ENCODE results near the gene FGF18. TPM values are rescaled to one million over a fixed set of nuclear protein-coding genes. Genes with fewer than 3 reads are reported as not detected.

Gene FGF18
- total and polyA plus RNA-seq, 2 experiments from 2014 or later: 1.00 to 7.2 TPM

DNA sequence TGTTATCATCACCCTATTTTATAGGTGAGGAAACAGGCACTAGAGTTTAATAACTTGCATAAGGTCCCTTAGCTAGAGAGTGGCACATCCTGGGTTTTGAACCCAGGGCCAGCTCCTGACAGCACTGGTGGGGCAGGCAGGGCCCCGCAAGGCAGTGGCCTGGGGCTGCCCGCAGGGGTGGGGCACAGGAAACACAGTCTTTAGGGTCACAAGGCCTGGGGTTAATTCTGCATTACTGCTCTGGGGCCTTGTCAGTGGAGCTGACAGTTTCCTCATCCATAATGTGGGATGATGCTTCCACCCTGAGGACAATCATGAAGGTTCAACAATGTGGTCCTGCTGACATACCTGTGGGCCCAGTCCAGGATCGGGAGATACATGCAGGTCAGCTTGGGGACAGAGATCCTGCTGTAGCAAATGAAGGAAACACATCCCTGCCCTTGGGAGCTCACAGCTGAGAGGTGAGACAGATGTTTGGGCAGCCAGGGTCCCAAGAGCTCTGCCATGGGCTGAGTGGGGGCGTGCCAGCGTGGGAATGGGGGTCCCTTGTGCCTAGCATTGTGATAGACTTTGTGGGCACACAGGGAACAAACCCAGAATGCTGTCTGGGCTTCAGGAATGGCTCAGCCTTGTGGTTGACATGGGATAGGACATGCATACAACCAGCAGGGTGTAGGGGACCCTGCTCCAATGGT is 14.7 kb downstream of the FGF18 start:
- no peak for DNase-seq (ENCODE audit: low spot score)
- Histone ChIP-seq H3K9me3 (ENCODE audit: low read depth) (no peaks in the 10 kb centered on the region), H2AFZ (no peak overlapping the region), H3K4me3 (no peak overlapping the region), H3K9me2 (replicated peaks; ENCODE audit: insufficient read depth) (no peaks in the 10 kb centered on the region), H3K36me3 (replicated peaks; ENCODE audit: insufficient read depth, low read depth) (no peaks in the 10 kb centered on the region), H3K4me1 (ENCODE audit: insufficient read depth) (peaks cover 6% of the 10 kb centered on the region), H3K4me2 (no peak overlapping the region), H3K27ac (no peak overlapping the region), H3K27me3 (no peaks in the 10 kb centered on the region), H3K79me2 (no peaks in the 10 kb centered on the region), H4K20me1 (ENCODE audit: insufficient read depth, poor library complexity, severe bottlenecking) (no peaks in the 10 kb centered on the region)
- TF ChIP-seq EZH2 (IDR thresholded peaks at IDR 0.05; ENCODE audit: borderline replicate concordance): no peak
- no peak for TF ChIP-seq EZH2phosphoT487 (IDR thresholded peaks at IDR 0.05; ENCODE audit: low read depth, severe bottlenecking, unreplicated experiment)
- no peak for TF ChIP-seq CTCF (IDR thresholded peaks at IDR 0.05; ENCODE audit: poor library complexity)
- WGBS (ENCODE audit: low lambda C conversion rate, missing lambda C conversion rate): 90% methylated on average over 5 of the region's 5 CpGs

- WGBS (ENCODE audit: low lambda C conversion rate, missing lambda C conversion rate): 91% methylated on average over 4 of the region's 4 CpGs
- no peak for DNase-seq (ENCODE audit: low spot score)
These were observed 15.4 kb downstream of the FGF18 start for GRCh38 chr5:171434874-171435273.

DNA sequence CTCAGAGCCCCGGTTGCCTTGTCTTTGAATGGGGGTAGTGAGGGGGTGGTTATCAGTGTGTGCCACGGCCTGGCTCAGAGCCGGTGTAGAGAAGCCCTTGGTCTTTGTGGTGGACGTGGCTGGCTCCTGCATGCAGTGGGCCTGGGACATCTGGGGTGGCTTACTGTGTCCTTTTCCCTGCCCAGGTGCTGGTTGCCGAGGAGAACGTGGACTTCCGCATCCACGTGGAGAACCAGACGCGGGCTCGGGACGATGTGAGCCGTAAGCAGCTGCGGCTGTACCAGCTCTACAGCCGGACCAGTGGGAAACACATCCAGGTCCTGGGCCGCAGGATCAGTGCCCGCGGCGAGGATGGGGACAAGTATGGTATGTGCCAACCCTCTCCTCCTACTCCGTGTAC is 16.5 kb downstream of the FGF18 start:
- no peak overlapping the region for H3K4me2 ChIP-seq
- H3K36me3 ChIP-seq (replicated peaks; ENCODE audit: insufficient read depth, low read depth): no peaks in the 10 kb centered on the region
- no peaks in the 10 kb centered on the region for H3K27me3 ChIP-seq
- no peak overlapping the region for H3K27ac ChIP-seq
- no peak for DNase-seq (ENCODE audit: low spot score)
- TF ChIP-seq EZH2 (IDR thresholded peaks at IDR 0.05; ENCODE audit: borderline replicate concordance) (no peak), EZH2phosphoT487 (IDR thresholded peaks at IDR 0.05; ENCODE audit: low read depth, severe bottlenecking, unreplicated experiment) (no peak), CTCF (IDR thresholded peaks at IDR 0.05; ENCODE audit: poor library complexity) (no peak)
- H3K4me3 ChIP-seq: no peak overlapping the region
- H3K9me2 ChIP-seq (replicated peaks; ENCODE audit: insufficient read depth): no peaks in the 10 kb centered on the region
- peaks cover 10% of the 10 kb centered on the region for H3K4me1 ChIP-seq (ENCODE audit: insufficient read depth)
- H3K79me2 ChIP-seq: no peaks in the 10 kb centered on the region
- H4K20me1 ChIP-seq (ENCODE audit: insufficient read depth, poor library complexity, severe bottlenecking): no peaks in the 10 kb centered on the region
- 96% methylated on average over 20 of the region's 20 CpGs for WGBS (ENCODE audit: low lambda C conversion rate, missing lambda C conversion rate)
- no peaks in the 10 kb centered on the region for H3K9me3 ChIP-seq (ENCODE audit: low read depth)
- no peak overlapping the region for H2AFZ ChIP-seq

More at GRCh38 chr5:171434874-171435273, 15.4 kb downstream of the FGF18 start:
- Histone ChIP-seq H3K36me3 (replicated peaks; ENCODE audit: insufficient read depth, low read depth) (no peaks in the 10 kb centered on the region), H2AFZ (no peak overlapping the region), H3K9me2 (replicated peaks; ENCODE audit: insufficient read depth) (no peaks in the 10 kb centered on the region), H3K9me3 (ENCODE audit: low read depth) (no peaks in the 10 kb centered on the region), H3K4me3 (no peak overlapping the region), H3K27me3 (no peaks in the 10 kb centered on the region), H4K20me1 (ENCODE audit: insufficient read depth, poor library complexity, severe bottlenecking) (no peaks in the 10 kb centered on the region), H3K27ac (no peak overlapping the region), H3K4me1 (ENCODE audit: insufficient read depth) (peaks cover 10% of the 10 kb centered on the region), H3K4me2 (no peak overlapping the region), H3K79me2 (no peaks in the 10 kb centered on the region)
- no peak for TF ChIP-seq EZH2 (IDR thresholded peaks at IDR 0.05; ENCODE audit: borderline replicate concordance)
- TF ChIP-seq EZH2phosphoT487 (IDR thresholded peaks at IDR 0.05; ENCODE audit: low read depth, severe bottlenecking, unreplicated experiment): no peak
- TF ChIP-seq CTCF (IDR thresholded peaks at IDR 0.05; ENCODE audit: poor library complexity): no peak

All from hepatocyte (in vitro differentiated cells).